ENCODE results near the gene LRP6. TPM values are rescaled to one million over a fixed set of nuclear protein-coding genes. Genes with fewer than 3 reads are reported as not detected.

Gene LRP6
- total and polyA plus RNA-seq, 3 donors from 2014 or later, result 11.5 to 42.6 (median 39.3) TPM

- Histone ChIP-seq H3K9me3 (no peaks in the 10 kb centered on the region), H3K4me1 (peaks cover 10% of the 10 kb centered on the region), H3K27ac (peak overlapping the region in 1 of 2 donors; percentile 31), H3K27me3 (no peaks in the 10 kb centered on the region), H3K36me3 (ENCODE audit: low read depth, missing control alignments) (no peaks in the 10 kb centered on the region), H3K4me3 (no peak overlapping the region)
- intact Hi-C loops (cut with DNase I; ENCODE audit: low total_unique reads), result no loop called here
- no peak for TF ChIP-seq POLR2A (IDR thresholded peaks at IDR 0.05)
- TF ChIP-seq, protein P1, sequence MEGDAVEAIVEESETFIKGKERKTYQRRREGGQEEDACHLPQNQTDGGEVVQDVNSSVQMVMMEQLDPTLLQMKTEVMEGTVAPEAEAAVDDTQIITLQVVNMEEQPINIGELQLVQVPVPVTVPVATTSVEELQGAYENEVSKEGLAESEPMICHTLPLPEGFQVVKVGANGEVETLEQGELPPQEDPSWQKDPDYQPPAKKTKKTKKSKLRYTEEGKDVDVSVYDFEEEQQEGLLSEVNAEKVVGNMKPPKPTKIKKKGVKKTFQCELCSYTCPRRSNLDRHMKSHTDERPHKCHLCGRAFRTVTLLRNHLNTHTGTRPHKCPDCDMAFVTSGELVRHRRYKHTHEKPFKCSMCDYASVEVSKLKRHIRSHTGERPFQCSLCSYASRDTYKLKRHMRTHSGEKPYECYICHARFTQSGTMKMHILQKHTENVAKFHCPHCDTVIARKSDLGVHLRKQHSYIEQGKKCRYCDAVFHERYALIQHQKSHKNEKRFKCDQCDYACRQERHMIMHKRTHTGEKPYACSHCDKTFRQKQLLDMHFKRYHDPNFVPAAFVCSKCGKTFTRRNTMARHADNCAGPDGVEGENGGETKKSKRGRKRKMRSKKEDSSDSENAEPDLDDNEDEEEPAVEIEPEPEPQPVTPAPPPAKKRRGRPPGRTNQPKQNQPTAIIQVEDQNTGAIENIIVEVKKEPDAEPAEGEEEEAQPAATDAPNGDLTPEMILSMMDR (IDR thresholded peaks at IDR 0.05), result no peak
- 43 to 57% methylated on average over 1 of the region's 1 CpG for WGBS, 2 donors
- no peak for DNase-seq
Measured at GRCh38 chr12:12182703-12183365, 84.0 kb downstream of the LRP6 start.

- no peaks in the 10 kb centered on the region for H3K27me3 ChIP-seq
- DNase-seq, result no peak
Measured at GRCh38 chr12:12181511-12181910, 85.3 kb downstream of the LRP6 start.

DNA sequence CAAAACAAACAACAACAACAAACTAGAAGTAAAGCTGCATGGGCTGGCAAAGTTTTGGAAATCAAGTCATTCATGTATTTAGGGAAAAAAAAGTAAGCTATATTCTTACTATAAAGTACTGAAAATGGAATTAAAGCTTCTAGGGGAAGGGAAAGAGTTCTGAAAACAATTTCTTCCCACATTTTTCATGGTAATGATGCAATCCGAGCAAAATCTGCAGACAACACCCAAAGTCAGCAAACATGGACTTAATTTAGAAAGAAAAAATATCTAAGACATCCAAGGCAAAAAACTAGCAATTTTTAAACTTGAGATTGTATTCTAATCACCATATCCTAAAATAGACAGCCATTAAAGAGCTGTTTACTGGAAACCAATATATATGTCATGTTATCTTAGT lies 86.3 kb downstream of the LRP6 start:
- H3K4me1 ChIP-seq, result peaks cover 10% of the 10 kb centered on the region
- no peak for DNase-seq
- no peaks in the 10 kb centered on the region for H3K36me3 ChIP-seq (ENCODE audit: low read depth, missing control alignments)
- no peaks in the 10 kb centered on the region for H3K27me3 ChIP-seq
- H3K27ac ChIP-seq, result peak overlapping the region in 1 of 2 donors; percentile 13
- WGBS, 2 donors, result 64 to 75% methylated on average over 1 of the region's 1 CpG
- no peak overlapping the region for H3K4me3 ChIP-seq
- no peak for TF ChIP-seq POLR2A (IDR thresholded peaks at IDR 0.05)
- TF ChIP-seq, protein P1 (IDR thresholded peaks at IDR 0.05), result no peak
- intact Hi-C loops (cut with DNase I; ENCODE audit: low total_unique reads), result no loop called here
- H3K9me3 ChIP-seq, result no peaks in the 10 kb centered on the region

More at GRCh38 chr12:12181511-12181910, 85.3 kb downstream of the LRP6 start:
- TF ChIP-seq, protein P1 (IDR thresholded peaks at IDR 0.05), result no peak
- no peak for TF ChIP-seq POLR2A (IDR thresholded peaks at IDR 0.05)
- Histone ChIP-seq H3K9me3 (no peaks in the 10 kb centered on the region), H3K4me1 (peaks cover 10% of the 10 kb centered on the region), H3K4me3 (no peak overlapping the region), H3K36me3 (ENCODE audit: low read depth, missing control alignments) (no peaks in the 10 kb centered on the region), H3K27ac (no peak overlapping the region)
- intact Hi-C loops (cut with DNase I; ENCODE audit: low total_unique reads), result no loop called here
- 66 to 74% methylated on average over 1 of the region's 1 CpG for WGBS, 2 donors

- DNase-seq, result no peak
- Histone ChIP-seq H3K27ac (peak overlapping the region in 1 of 2 donors; percentile 13), H3K4me3 (no peak overlapping the region), H3K27me3 (no peaks in the 10 kb centered on the region), H3K36me3 (ENCODE audit: low read depth, missing control alignments) (no peaks in the 10 kb centered on the region), H3K4me1 (peaks cover 10% of the 10 kb centered on the region), H3K9me3 (no peaks in the 10 kb centered on the region)
- TF ChIP-seq, protein P1 (IDR thresholded peaks at IDR 0.05), result no peak
- TF ChIP-seq POLR2A (IDR thresholded peaks at IDR 0.05), result no peak
- WGBS, 2 donors, result 29 to 37% methylated on average over 1 of the region's 1 CpG
- intact Hi-C loops (cut with DNase I; ENCODE audit: low total_unique reads), result no loop called here
Measured at GRCh38 chr12:12180136-12180535, 86.7 kb downstream of the LRP6 start.

- intact Hi-C loops (cut with DNase I; ENCODE audit: low total_unique reads), result no loop called here
- H3K27me3 ChIP-seq, result no peaks in the 10 kb centered on the region
- TF ChIP-seq, protein P1 (IDR thresholded peaks at IDR 0.05), result no peak
- no peak for TF ChIP-seq POLR2A (IDR thresholded peaks at IDR 0.05)
- no peak overlapping the region for H3K4me3 ChIP-seq
- no peaks in the 10 kb centered on the region for H3K36me3 ChIP-seq (ENCODE audit: low read depth, missing control alignments)
- H3K9me3 ChIP-seq, result no peaks in the 10 kb centered on the region
- WGBS, 2 donors, result 42 to 70% methylated on average over 2 of the region's 2 CpGs
- H3K27ac ChIP-seq, result no peak overlapping the region
- H3K4me1 ChIP-seq, result peaks cover 10% of the 10 kb centered on the region
- no peak for DNase-seq
Measured at GRCh38 chr12:12178559-12178958, 88.3 kb downstream of the LRP6 start.
